ENCODE data around the gene BEND7. TPM values are rescaled to one million over a fixed set of nuclear protein-coding genes. Genes with fewer than 3 reads are reported as not detected.
"Not testable (repeated sequence)": the region's sequence is repeated elsewhere in the genome, so short reads cannot be mapped to it uniquely, and the experiment has no call there.

The BEND7 gene
- total and polyA plus RNA-seq, 7 donors: 5.3 to 27.2 (median 11.8) TPM

DNA sequence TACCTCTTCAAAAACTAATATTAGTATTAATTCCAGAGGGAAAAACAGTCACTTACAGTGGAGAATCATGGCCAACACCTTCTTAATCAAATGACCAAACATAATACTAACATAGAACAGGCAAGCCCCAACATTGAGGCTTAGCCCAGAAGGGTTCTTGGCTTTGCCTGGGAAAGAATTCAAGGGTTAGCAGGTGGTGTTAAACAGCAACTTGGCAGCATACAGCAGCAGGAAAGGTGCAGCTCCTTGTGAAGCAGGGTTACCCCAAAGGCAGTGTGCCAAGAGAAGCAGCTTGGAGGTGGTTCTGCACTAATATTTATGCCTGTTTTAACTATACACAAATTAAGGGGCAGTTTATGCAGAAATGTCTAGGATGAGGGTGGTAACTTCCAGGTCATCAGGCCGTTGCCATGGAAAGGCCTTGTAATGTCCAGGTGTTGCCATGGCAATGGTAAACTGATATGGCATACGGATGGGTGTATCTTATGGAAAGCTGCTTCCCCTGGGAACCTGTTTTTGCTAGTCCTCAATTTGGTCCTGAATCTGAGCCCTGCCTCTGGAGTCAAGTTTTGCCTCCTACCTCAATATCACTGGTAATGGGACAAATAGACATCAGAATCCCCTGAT lies 27.2 kb upstream of the BEND7 start:
- Histone ChIP-seq H3K27me3 (no peaks in the 10 kb centered on the region), H3K9me3 (no peaks in the 10 kb centered on the region), H3K36me3 (no peaks in the 10 kb centered on the region), H3K27ac (no peak overlapping the region), H3K4me1 (no peaks in the 10 kb centered on the region), H3K4me3 (no peak overlapping the region)
- TF ChIP-seq, protein P1, sequence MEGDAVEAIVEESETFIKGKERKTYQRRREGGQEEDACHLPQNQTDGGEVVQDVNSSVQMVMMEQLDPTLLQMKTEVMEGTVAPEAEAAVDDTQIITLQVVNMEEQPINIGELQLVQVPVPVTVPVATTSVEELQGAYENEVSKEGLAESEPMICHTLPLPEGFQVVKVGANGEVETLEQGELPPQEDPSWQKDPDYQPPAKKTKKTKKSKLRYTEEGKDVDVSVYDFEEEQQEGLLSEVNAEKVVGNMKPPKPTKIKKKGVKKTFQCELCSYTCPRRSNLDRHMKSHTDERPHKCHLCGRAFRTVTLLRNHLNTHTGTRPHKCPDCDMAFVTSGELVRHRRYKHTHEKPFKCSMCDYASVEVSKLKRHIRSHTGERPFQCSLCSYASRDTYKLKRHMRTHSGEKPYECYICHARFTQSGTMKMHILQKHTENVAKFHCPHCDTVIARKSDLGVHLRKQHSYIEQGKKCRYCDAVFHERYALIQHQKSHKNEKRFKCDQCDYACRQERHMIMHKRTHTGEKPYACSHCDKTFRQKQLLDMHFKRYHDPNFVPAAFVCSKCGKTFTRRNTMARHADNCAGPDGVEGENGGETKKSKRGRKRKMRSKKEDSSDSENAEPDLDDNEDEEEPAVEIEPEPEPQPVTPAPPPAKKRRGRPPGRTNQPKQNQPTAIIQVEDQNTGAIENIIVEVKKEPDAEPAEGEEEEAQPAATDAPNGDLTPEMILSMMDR (IDR thresholded peaks at IDR 0.05): no peak
- TF ChIP-seq POLR2A (IDR thresholded peaks at IDR 0.05) (no peak), EP300 (IDR thresholded peaks at IDR 0.05) (no peak), POLR2AphosphoS5 (IDR thresholded peaks at IDR 0.05) (no peak)
- 64 to 71% methylated on average over 2 of the region's 2 CpGs for WGBS, 2 donors
- no peak for DNase-seq
- intact Hi-C loops (cut with DNase I): no loop called here

DNA sequence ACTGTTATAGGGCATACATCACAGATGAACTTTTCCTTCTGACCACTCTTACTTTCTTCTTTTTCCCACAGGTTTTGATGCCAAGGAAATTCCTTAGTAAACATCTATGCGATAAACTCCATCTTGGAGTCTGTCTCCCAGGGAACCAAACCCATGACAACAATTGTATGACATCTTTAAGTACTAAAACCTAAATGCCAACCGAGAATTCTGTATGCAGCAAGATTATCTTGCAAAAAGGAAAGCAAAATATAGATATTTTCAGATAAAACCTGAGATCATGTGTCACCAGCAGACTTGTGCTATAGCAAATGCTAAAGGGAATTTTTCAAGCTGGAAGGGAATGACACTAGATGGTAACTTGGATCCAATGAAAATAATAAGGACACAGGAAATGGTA lies 22.0 kb upstream of the BEND7 start:
- intact Hi-C loops (cut with DNase I): no loop called here
- 67 to 92% methylated on average over 2 of the region's 2 CpGs for WGBS, 2 donors
- peaks cover 0 to 4% (median under 1%) of the 10 kb centered on the region in 4 donors for H3K9me3 ChIP-seq

DNA sequence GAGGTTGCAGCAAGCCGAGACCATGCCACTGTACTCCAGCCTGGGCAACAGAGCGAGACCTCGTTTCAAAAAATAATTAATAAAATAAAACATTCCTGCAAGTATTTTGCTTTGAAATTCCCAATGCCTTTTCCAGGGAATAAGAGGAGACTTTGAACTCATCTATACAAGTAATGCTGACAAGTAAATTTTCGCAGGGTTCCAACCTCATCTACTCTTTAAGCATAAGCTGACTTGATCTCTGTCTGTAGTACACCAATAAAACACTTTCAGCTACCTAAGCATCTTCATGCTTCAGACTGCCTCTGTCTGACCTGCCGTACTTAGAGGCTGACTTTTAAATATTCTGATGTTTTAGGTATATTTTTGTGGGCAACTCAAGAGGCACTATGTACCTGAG lies 13.7 kb upstream of the BEND7 start:
- 84 to 88% methylated on average over 5 of the region's 5 CpGs for WGBS, 2 donors
- DNase-seq: no peak
- Histone ChIP-seq H3K4me1 (no peaks in the 10 kb centered on the region), H3K27ac (no peak overlapping the region), H3K9me3 (no peaks in the 10 kb centered on the region), H3K27me3 (peaks cover 0 to 31% (median 6%) of the 10 kb centered on the region in 3 donors), H3K36me3 (no peaks in the 10 kb centered on the region), H3K4me3 (no peak overlapping the region)
- intact Hi-C loops (cut with DNase I): no loop called here
- no peak for TF ChIP-seq POLR2A (IDR thresholded peaks at IDR 0.05)
- TF ChIP-seq POLR2AphosphoS5 (IDR thresholded peaks at IDR 0.05): no peak
- TF ChIP-seq, protein P1 (IDR thresholded peaks at IDR 0.05): no peak
- no peak for TF ChIP-seq EP300 (IDR thresholded peaks at IDR 0.05)

More for the DNA sequence above, 22.0 kb upstream of the BEND7 start:
- Histone ChIP-seq H3K36me3 (no peaks in the 10 kb centered on the region), H3K4me1 (no peaks in the 10 kb centered on the region), H3K27me3 (peaks cover 0 to 4% (median 0%) of the 10 kb centered on the region in 3 donors), H3K4me3 (no peak overlapping the region), H3K27ac (no peak overlapping the region)
- no peak for TF ChIP-seq EP300 (IDR thresholded peaks at IDR 0.05)
- no peak for TF ChIP-seq POLR2A (IDR thresholded peaks at IDR 0.05)
- TF ChIP-seq, protein P1 (IDR thresholded peaks at IDR 0.05): no peak
- no peak for TF ChIP-seq POLR2AphosphoS5 (IDR thresholded peaks at IDR 0.05)
- DNase-seq: no peak

DNA sequence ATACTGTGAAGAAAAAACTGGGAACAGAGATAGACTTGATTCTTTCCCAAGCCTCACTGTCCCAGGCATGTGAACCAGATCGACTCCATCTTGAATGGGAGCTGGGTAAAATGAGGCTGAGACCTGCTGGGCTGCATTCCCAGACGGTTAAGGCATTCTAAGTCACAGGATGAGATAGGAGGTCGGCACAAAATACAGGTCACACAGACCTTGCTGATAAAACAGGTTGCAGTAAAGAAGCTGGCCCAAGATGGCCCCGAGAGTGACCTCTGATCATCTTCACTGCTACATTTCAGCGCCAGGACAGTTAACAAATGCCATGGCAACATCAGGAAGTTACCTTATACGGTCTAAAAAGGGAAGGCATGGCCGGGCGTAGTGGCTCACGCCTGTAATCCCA lies 9.2 kb upstream of the BEND7 start:
- DNase-seq; H3K36me3 ChIP-seq; H3K9me3 ChIP-seq; H3K4me1 ChIP-seq; H3K27ac ChIP-seq; intact Hi-C loops (cut with DNase I); H3K4me3 ChIP-seq: not testable (repeated sequence)
- 54 to 76% methylated on average over 9 of the region's 9 CpGs for WGBS, 2 donors
- peaks cover 0 to 21% (median 6%) of the 10 kb centered on the region in 3 donors for H3K27me3 ChIP-seq

DNA sequence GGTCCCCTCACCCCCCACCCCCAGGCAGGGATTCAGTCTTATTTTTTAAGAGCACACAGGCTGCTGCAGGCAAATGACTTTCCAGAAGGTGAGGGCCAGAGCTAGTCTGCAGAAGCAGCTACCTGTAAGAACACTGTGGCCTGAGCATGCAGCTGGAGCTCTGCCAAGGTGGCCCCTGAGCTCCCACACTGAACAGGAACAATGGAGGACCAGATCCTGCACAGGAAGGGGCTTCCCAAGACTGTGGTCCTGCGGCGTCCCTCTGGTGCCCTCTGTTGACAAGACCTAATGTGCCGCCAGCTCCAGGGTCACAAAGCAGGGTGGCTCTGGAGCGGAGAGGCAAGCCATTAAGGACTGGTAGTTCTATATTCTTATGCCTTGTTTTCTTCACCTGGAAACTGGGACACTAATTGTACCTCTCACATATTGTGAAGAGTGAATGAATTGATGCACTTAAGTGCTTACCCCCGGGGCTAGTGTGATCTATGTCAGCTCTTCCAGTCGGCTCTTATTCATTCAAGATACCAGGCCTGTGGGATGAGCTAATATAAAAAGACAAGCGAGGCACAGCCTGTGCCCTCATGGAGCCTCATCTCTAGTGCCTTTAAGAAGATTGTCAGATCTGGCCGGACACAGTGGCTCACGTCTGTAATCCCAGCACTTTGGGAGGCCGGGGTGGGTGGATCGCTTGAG lies 8.0 kb upstream of the BEND7 start:
- no peak for DNase-seq
- Histone ChIP-seq H3K4me1 (no peaks in the 10 kb centered on the region), H3K27ac (no peak overlapping the region), H3K27me3 (peaks cover 0 to 14% (median 6%) of the 10 kb centered on the region in 3 donors), H3K9me3 (no peaks in the 10 kb centered on the region), H3K36me3 (no peaks in the 10 kb centered on the region), H3K4me3 (no peak overlapping the region)
- TF ChIP-seq POLR2A (IDR thresholded peaks at IDR 0.05): no peak
- no peak for TF ChIP-seq POLR2AphosphoS5 (IDR thresholded peaks at IDR 0.05)
- TF ChIP-seq, protein P1 (IDR thresholded peaks at IDR 0.05): peak in 2 of 4 experiments; percentile 20 to 47
- TF ChIP-seq EP300 (IDR thresholded peaks at IDR 0.05): no peak
- 52 to 60% methylated on average over 11 of the region's 11 CpGs for WGBS, 2 donors
- intact Hi-C loops (cut with DNase I): no loop called here
